H9 (cell line): Measurements from ENCODE around the gene NMT1. TPM values are rescaled to one million over a fixed set of nuclear protein-coding genes. Genes with fewer than 3 reads are reported as not detected.

ENCODE experiments used
- DNase-seq: peaks from one replicate; pipeline ENCODE4 v3.0.0-alpha.2; 2017
- H2AFZ ChIP-seq: one replicate; pipeline ENCODE4 v1.6.1; 2013; ENCODE audit warnings: mild to moderate bottlenecking, low read length, control low read depth, moderate library complexity
- H2AK5ac ChIP-seq: 2 replicates; pipeline ENCODE4 v1.6.1; 2013; ENCODE audit warnings: low read length, control low read depth, mixed read lengths; ENCODE audit not compliant: insufficient read length
- H2BK120ac ChIP-seq: one replicate; pipeline ENCODE4 v1.6.1; 2013; ENCODE audit warnings: low read depth, mild to moderate bottlenecking, low read length, control low read depth, inconsistent platforms; ENCODE audit not compliant: poor library complexity, severe bottlenecking
- H2BK12ac ChIP-seq: 2 replicates; pipeline ENCODE4 v1.6.1; 2013; ENCODE audit warnings: low read length, control low read depth, mixed read lengths, low read depth; ENCODE audit not compliant: insufficient read length
- H2BK15ac ChIP-seq: 2 replicates; pipeline ENCODE4 v1.6.1; 2013; ENCODE audit warnings: low read depth, low read length, control low read depth
- H2BK20ac ChIP-seq: one replicate; pipeline ENCODE4 v1.6.1; 2013; ENCODE audit warnings: low read depth, mild to moderate bottlenecking, low read length, control low read depth, inconsistent platforms; ENCODE audit not compliant: poor library complexity, severe bottlenecking
- H2BK5ac ChIP-seq: 2 replicates; pipeline ENCODE4 v1.6.1; 2013; ENCODE audit warnings: low read length, control low read depth, mixed read lengths; ENCODE audit not compliant: insufficient read length
- H3K14ac ChIP-seq: 2 replicates; pipeline ENCODE4 v1.6.1; 2013; ENCODE audit warnings: low read length, control low read depth; ENCODE audit not compliant: insufficient read depth
- H3K18ac ChIP-seq: 2 replicates; pipeline ENCODE4 v1.6.1; 2013; ENCODE audit warnings: low read depth, mild to moderate bottlenecking, mixed read lengths, low read length, control low read depth; ENCODE audit not compliant: insufficient read length
- H3K23ac ChIP-seq: 2 replicates; pipeline ENCODE4 v1.6.1; 2013; ENCODE audit warnings: low read length, control low read depth, mixed read lengths, low read depth; ENCODE audit not compliant: insufficient read length
- H3K23me2 ChIP-seq: 2 replicates; pipeline ENCODE4 v1.6.1; 2013; ENCODE audit warnings: low read depth, mild to moderate bottlenecking, mixed read lengths, low read length, control low read depth; ENCODE audit not compliant: insufficient read length, poor library complexity, severe bottlenecking
- H3K27ac ChIP-seq: 2 replicates; pipeline ENCODE4 v1.5.1; 2013; ENCODE audit warnings: low read length, control low read depth, mixed read lengths, low read depth; ENCODE audit not compliant: insufficient read length
- H3K27me3 ChIP-seq: 2 replicates; pipeline ENCODE4 v1.6.1; 2013; ENCODE audit warnings: low read length, control low read depth, inconsistent platforms; ENCODE audit not compliant: insufficient read depth
- H3K4ac ChIP-seq: 2 replicates; pipeline ENCODE4 v1.6.1; 2013; ENCODE audit warnings: low read depth, mild to moderate bottlenecking, control low read depth, inconsistent platforms, low read length, moderate library complexity
- H3K4me1 ChIP-seq: 2 replicates; pipeline ENCODE4 v1.6.1; 2013; ENCODE audit warnings: low read length, control low read depth, inconsistent platforms; ENCODE audit not compliant: insufficient read depth
- H3K4me2 ChIP-seq: 2 replicates; pipeline ENCODE4 v1.6.1; 2013; ENCODE audit warnings: low read length, control low read depth, mixed read lengths; ENCODE audit not compliant: insufficient read length, insufficient read depth
- H3K56ac ChIP-seq: 2 replicates; pipeline ENCODE4 v1.6.1; 2013; ENCODE audit warnings: low read depth, mild to moderate bottlenecking, mixed read lengths, low read length, control low read depth; ENCODE audit not compliant: insufficient read length
- H3K79me1 ChIP-seq: 2 replicates; pipeline ENCODE4 v1.6.1; 2013; ENCODE audit warnings: low read depth, mild to moderate bottlenecking, moderate library complexity, low read length, control low read depth, inconsistent platforms; ENCODE audit not compliant: insufficient read depth, poor library complexity, severe bottlenecking
- H3K79me2 ChIP-seq: 2 replicates; pipeline ENCODE4 v1.6.1; 2013; ENCODE audit warnings: low read length, control low read depth, inconsistent platforms; ENCODE audit not compliant: insufficient read depth
- H3K9ac ChIP-seq: 2 replicates; pipeline ENCODE4 v1.6.1; 2013; ENCODE audit warnings: low read length, control low read depth, mixed read lengths; ENCODE audit not compliant: insufficient read length; ENCODE audit errors: extremely low read depth
- H3K9me3 ChIP-seq: one replicate; pipeline ENCODE4 v1.6.1; 2013; ENCODE audit warnings: low read depth, low read length, inconsistent platforms; ENCODE audit not compliant: control insufficient read depth
- H3T11ph ChIP-seq: one replicate; pipeline ENCODE4 v1.6.1; 2013; ENCODE audit warnings: mild to moderate bottlenecking, low read length, control low read depth, inconsistent platforms
- H4K20me1 ChIP-seq: one replicate; pipeline ENCODE4 v1.6.1; 2013; ENCODE audit not compliant: control insufficient read depth, insufficient read length, insufficient read depth
- H4K5ac ChIP-seq: 2 replicates; pipeline ENCODE4 v1.6.1; 2013; ENCODE audit warnings: low read depth, mild to moderate bottlenecking, mixed read lengths, low read length, control low read depth; ENCODE audit not compliant: insufficient read length
- H4K8ac ChIP-seq: replicated peaks from 2 replicates; pipeline ENCODE4 v1.6.1; 2013; ENCODE audit warnings: low read length, control low read depth, mixed read lengths, low read depth; ENCODE audit not compliant: insufficient read length
- H4K91ac ChIP-seq: 2 replicates; pipeline ENCODE4 v1.6.1; 2013; ENCODE audit warnings: low read depth, mild to moderate bottlenecking, moderate library complexity, mixed read lengths, low read length, control low read depth; ENCODE audit not compliant: insufficient read length
- H3K27ac Mint-ChIP-seq, 3 experiments: 2 replicates in 2 of 3; 3 replicates in 1 of 3; pipeline ENCODE4 v1.8.0; 2020 to 2021; ENCODE audit warnings: mixed read lengths in 3 of 3, mild to moderate bottlenecking in 1 of 3, moderate library complexity in 1 of 3
- H3K27me3 Mint-ChIP-seq: 2 replicates; pipeline ENCODE4 v1.8.0; 2021; ENCODE audit warnings: low read depth, mild to moderate bottlenecking, moderate library complexity, mixed read lengths
- H3K36me3 Mint-ChIP-seq, 3 experiments: 2 replicates in 2 of 3; 3 replicates in 1 of 3; pipeline ENCODE4 v1.8.0; 2020 to 2021; ENCODE audit warnings: low read depth in 3 of 3, mixed read lengths in 3 of 3; ENCODE audit not compliant: insufficient read depth in 1 of 3
- H3K4me1 Mint-ChIP-seq, 2 experiments: 2 replicates each; pipeline ENCODE4 v1.8.0; 2020; ENCODE audit warnings: mixed read lengths in 2 of 2
- H3K4me3 Mint-ChIP-seq, 2 experiments: 2 replicates in 1 of 2; 3 replicates in 1 of 2; pipeline ENCODE4 v1.8.0; 2020 to 2021; ENCODE audit warnings: mild to moderate bottlenecking in 2 of 2, mixed read lengths in 2 of 2, moderate library complexity in 1 of 2
- H3K9me3 Mint-ChIP-seq, 2 experiments: 2 replicates in 1 of 2; 3 replicates in 1 of 2; pipeline ENCODE4 v1.8.0; 2020; ENCODE audit warnings: mild to moderate bottlenecking in 2 of 2, mixed read lengths in 2 of 2, moderate library complexity in 1 of 2
- CTCF ChIP-seq: fragments of 200-600 bp; sonication (generic); conservative IDR thresholded peaks from 3 replicates; pipeline ENCODE4 v1.8.0; 2021; ENCODE audit warnings: antibody characterized with exemption, mild to moderate bottlenecking
- WGBS: extraction: QIAGEN DNeasy Blood & Tissue Kit; methylation state at CpG from one replicate; pipeline ENCODE4 v1.1.7; 2013; ENCODE audit warnings: missing lambda C conversion rate, low lambda C conversion rate, mixed read lengths; ENCODE audit not compliant: insufficient read length; ENCODE audit errors: extremely low coverage; 5-methylcytosine and 5-hydroxymethylcytosine counted together
- total RNA-seq: library from RNA; stranded (reverse); gene quantifications from 2 replicates; pipeline ENCODE4 v1.2.1, GENCODE V29; 2021

The NMT1 gene
- total RNA-seq, 1 experiment from 2014 or later: 150 TPM

GRCh38 chr17:45029096-45029495 is 32.0 kb upstream of the NMT1 start:
- H3K36me3 Mint-ChIP-seq: peaks cover 16 to 54% (median 54%) of the 10 kb centered on the region in 3 experiments
- H3K27me3 ChIP-seq: no peaks in the 10 kb centered on the region
- no peak overlapping the region for H2BK12ac ChIP-seq
- H2BK20ac ChIP-seq: no peak overlapping the region
- no peak overlapping the region for H4K91ac ChIP-seq
- no peak overlapping the region for H4K8ac ChIP-seq
- no peaks in the 10 kb centered on the region for H3K27me3 Mint-ChIP-seq
- no peak overlapping the region for H3K56ac ChIP-seq
- no peak overlapping the region for H2AFZ ChIP-seq
- H2BK15ac ChIP-seq: no peak overlapping the region
- H3K79me1 ChIP-seq: no peaks in the 10 kb centered on the region
- H3K23ac ChIP-seq: no peak overlapping the region
- no peaks in the 10 kb centered on the region for H3K4me1 ChIP-seq
- no peak for TF ChIP-seq CTCF
- no peak for DNase-seq
- no peak overlapping the region for H3K18ac ChIP-seq
- no CpG with 5 or more reads among the region's 7 CpGs for WGBS
- no peak overlapping the region for H3K4me3 Mint-ChIP-seq
- no peak overlapping the region for H2AK5ac ChIP-seq
- H3K79me2 ChIP-seq: no peaks in the 10 kb centered on the region
- H2BK120ac ChIP-seq: no peak overlapping the region
- no peak overlapping the region for H3K4ac ChIP-seq
- no peak overlapping the region; a peak in 1 of 7 replicates for H3K27ac Mint-ChIP-seq
- H3K23me2 ChIP-seq: no peaks in the 10 kb centered on the region
- no peaks in the 10 kb centered on the region for H3K4me1 Mint-ChIP-seq
- no peak overlapping the region for H3K14ac ChIP-seq
- H4K5ac ChIP-seq: no peak overlapping the region
- H3K4me2 ChIP-seq: no peak overlapping the region
- H3K9ac ChIP-seq: no peak overlapping the region
- no peak overlapping the region for H2BK5ac ChIP-seq
- no peak overlapping the region for H3T11ph ChIP-seq
- H3K9me3 ChIP-seq: no peaks in the 10 kb centered on the region
- H3K27ac ChIP-seq: no peak overlapping the region
- no peaks in the 10 kb centered on the region for H3K9me3 Mint-ChIP-seq
- peaks cover 2% of the 10 kb centered on the region for H4K20me1 ChIP-seq
